Measurements from ENCODE around the gene DEFB124.

DEFB124 gene

DNA sequence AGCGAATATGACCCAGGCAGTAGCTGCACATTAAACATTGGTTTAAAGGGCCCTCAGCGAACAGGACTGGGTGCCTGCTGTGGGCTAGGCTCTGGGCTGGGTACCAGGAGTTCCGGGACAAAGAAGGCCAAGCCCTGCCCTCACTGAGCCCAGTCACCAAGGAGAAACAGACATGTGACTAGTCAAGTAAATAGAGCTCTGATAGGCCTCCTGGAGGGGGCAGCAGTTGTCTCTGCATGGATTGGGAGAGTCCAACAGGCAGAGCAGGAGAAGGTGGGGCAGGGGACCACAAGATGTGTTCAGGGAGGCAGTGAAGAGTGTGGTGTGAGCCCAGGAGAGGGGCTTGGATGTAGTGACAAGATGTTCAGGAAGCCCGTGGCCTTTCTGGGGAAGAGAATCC, 42.4 kb upstream of the DEFB124 start:
- ATAC-seq = peak; percentile 74

GRCh38 chr20:31516651-31517050, 41.7 kb upstream of the DEFB124 start:
- TF ChIP-seq, protein P1, sequence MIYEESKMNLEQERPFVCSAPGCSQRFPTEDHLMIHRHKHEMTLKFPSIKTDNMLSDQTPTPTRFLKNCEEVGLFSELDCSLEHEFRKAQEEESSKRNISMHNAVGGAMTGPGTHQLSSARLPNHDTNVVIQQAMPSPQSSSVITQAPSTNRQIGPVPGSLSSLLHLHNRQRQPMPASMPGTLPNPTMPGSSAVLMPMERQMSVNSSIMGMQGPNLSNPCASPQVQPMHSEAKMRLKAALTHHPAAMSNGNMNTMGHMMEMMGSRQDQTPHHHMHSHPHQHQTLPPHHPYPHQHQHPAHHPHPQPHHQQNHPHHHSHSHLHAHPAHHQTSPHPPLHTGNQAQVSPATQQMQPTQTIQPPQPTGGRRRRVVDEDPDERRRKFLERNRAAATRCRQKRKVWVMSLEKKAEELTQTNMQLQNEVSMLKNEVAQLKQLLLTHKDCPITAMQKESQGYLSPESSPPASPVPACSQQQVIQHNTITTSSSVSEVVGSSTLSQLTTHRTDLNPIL (CRISPR knock-in tag; IDR thresholded peaks at IDR 0.05; ENCODE audit: low read depth) = no peak
- TF ChIP-seq RARB (CRISPR knock-in tag; IDR thresholded peaks at IDR 0.05) = no peak
- no peak for TF ChIP-seq BACH2 (CRISPR knock-in tag; IDR thresholded peaks at IDR 0.05; ENCODE audit: borderline replicate concordance)
- TF ChIP-seq GLIS3 (CRISPR knock-in tag; IDR thresholded peaks at IDR 0.05) = no peak
- TF ChIP-seq ARNTL (CRISPR knock-in tag; IDR thresholded peaks at IDR 0.05; ENCODE audit: borderline replicate concordance, low read depth) = no peak
- no peak for TF ChIP-seq ESRRG (CRISPR knock-in tag; IDR thresholded peaks at IDR 0.05)
- no peak for TF ChIP-seq ZNF70 (CRISPR knock-in tag; IDR thresholded peaks at IDR 0.05)
- TF ChIP-seq ZFP30 (CRISPR knock-in tag; IDR thresholded peaks at IDR 0.05) = no peak
- TF ChIP-seq CSRNP3 (CRISPR knock-in tag; IDR thresholded peaks at IDR 0.05) = no peak
- TF ChIP-seq ZC3H10 (CRISPR knock-in tag; IDR thresholded peaks at IDR 0.05) = no peak
- no peak for ATAC-seq

More for the DNA sequence above, 42.4 kb upstream of the DEFB124 start:
- TF ChIP-seq RARB (CRISPR knock-in tag; IDR thresholded peaks at IDR 0.05) (no peak), CSDC2 (CRISPR knock-in tag; IDR thresholded peaks at IDR 0.05) (no peak), CSRNP3 (CRISPR knock-in tag; IDR thresholded peaks at IDR 0.05) (no peak), GLIS3 (CRISPR knock-in tag; IDR thresholded peaks at IDR 0.05) (no peak), PPARA (CRISPR knock-in tag; IDR thresholded peaks at IDR 0.05; ENCODE audit: borderline replicate concordance) (no peak), ARNTL (CRISPR knock-in tag; IDR thresholded peaks at IDR 0.05; ENCODE audit: borderline replicate concordance, low read depth) (no peak), ZNF8 (CRISPR knock-in tag; IDR thresholded peaks at IDR 0.05) (no peak), ZNF70 (CRISPR knock-in tag; IDR thresholded peaks at IDR 0.05) (no peak), ZC3H10 (CRISPR knock-in tag; IDR thresholded peaks at IDR 0.05) (no peak), BACH2 (CRISPR knock-in tag; IDR thresholded peaks at IDR 0.05; ENCODE audit: borderline replicate concordance) (no peak), ZFP3 (CRISPR knock-in tag; IDR thresholded peaks at IDR 0.05) (no peak), TOX (CRISPR knock-in tag; IDR thresholded peaks at IDR 0.05; ENCODE audit: borderline replicate concordance) (no peak), ZNF565 (CRISPR knock-in tag; conservative IDR thresholded peaks at IDR 0.05; ENCODE audit: low read depth) (no peak), OSR1 (CRISPR knock-in tag; IDR thresholded peaks at IDR 0.05) (no peak)
- TF ChIP-seq, protein P1 (CRISPR knock-in tag; IDR thresholded peaks at IDR 0.05; ENCODE audit: low read depth) = no peak
- TF ChIP-seq, protein P2, sequence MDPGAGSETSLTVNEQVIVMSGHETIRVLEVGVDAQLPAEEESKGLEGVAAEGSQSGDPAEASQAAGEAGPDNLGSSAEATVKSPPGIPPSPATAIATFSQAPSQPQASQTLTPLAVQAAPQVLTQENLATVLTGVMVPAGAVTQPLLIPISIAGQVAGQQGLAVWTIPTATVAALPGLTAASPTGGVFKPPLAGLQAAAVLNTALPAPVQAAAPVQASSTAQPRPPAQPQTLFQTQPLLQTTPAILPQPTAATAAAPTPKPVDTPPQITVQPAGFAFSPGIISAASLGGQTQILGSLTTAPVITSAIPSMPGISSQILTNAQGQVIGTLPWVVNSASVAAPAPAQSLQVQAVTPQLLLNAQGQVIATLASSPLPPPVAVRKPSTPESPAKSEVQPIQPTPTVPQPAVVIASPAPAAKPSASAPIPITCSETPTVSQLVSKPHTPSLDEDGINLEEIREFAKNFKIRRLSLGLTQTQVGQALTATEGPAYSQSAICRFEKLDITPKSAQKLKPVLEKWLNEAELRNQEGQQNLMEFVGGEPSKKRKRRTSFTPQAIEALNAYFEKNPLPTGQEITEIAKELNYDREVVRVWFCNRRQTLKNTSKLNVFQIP (CRISPR knock-in tag; IDR thresholded peaks at IDR 0.05; ENCODE audit: borderline replicate concordance, low read depth) = no peak
- TF ChIP-seq, protein P3, sequence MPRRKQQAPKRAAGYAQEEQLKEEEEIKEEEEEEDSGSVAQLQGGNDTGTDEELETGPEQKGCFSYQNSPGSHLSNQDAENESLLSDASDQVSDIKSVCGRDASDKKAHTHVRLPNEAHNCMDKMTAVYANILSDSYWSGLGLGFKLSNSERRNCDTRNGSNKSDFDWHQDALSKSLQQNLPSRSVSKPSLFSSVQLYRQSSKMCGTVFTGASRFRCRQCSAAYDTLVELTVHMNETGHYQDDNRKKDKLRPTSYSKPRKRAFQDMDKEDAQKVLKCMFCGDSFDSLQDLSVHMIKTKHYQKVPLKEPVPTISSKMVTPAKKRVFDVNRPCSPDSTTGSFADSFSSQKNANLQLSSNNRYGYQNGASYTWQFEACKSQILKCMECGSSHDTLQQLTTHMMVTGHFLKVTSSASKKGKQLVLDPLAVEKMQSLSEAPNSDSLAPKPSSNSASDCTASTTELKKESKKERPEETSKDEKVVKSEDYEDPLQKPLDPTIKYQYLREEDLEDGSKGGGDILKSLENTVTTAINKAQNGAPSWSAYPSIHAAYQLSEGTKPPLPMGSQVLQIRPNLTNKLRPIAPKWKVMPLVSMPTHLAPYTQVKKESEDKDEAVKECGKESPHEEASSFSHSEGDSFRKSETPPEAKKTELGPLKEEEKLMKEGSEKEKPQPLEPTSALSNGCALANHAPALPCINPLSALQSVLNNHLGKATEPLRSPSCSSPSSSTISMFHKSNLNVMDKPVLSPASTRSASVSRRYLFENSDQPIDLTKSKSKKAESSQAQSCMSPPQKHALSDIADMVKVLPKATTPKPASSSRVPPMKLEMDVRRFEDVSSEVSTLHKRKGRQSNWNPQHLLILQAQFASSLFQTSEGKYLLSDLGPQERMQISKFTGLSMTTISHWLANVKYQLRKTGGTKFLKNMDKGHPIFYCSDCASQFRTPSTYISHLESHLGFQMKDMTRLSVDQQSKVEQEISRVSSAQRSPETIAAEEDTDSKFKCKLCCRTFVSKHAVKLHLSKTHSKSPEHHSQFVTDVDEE (CRISPR knock-in tag; IDR thresholded peaks at IDR 0.05) = no peak
- TF ChIP-seq, protein P4, sequence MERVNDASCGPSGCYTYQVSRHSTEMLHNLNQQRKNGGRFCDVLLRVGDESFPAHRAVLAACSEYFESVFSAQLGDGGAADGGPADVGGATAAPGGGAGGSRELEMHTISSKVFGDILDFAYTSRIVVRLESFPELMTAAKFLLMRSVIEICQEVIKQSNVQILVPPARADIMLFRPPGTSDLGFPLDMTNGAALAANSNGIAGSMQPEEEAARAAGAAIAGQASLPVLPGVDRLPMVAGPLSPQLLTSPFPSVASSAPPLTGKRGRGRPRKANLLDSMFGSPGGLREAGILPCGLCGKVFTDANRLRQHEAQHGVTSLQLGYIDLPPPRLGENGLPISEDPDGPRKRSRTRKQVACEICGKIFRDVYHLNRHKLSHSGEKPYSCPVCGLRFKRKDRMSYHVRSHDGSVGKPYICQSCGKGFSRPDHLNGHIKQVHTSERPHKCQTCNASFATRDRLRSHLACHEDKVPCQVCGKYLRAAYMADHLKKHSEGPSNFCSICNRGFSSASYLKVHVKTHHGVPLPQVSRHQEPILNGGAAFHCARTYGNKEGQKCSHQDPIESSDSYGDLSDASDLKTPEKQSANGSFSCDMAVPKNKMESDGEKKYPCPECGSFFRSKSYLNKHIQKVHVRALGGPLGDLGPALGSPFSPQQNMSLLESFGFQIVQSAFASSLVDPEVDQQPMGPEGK (CRISPR knock-in tag; IDR thresholded peaks at IDR 0.05; ENCODE audit: borderline replicate concordance) = no peak
